H1 (cell line): ENCODE data around the gene PMEPA1. TPM values are rescaled to one million over a fixed set of nuclear protein-coding genes. Genes with fewer than 3 reads are reported as not detected.

Source experiments
- CTCF ChIA-PET: fragments of 300-600 bp; sonication (Branson Sonifier 250); formaldehyde crosslinking; loops from one replicate; lab custom pipeline; 2021; ENCODE audit not compliant: partially characterized antibody; lab: Charles Lee
- POLR2A ChIA-PET: fragments of 300-600 bp; sonication (Branson Sonifier 250); formaldehyde crosslinking; loops from one replicate; lab custom pipeline; 2021; ENCODE audit warnings: inconsistent platforms; ENCODE audit not compliant: partially characterized antibody; lab: Charles Lee
- DNase-seq, 2 experiments: peaks; one replicate each; pipeline versions ENCODE4 v3.0.0 to v3.0.0-alpha.2; 2010 to 2022; ENCODE audit warnings: low spot score in 2 of 2, low read depth in 1 of 2, mixed read lengths in 1 of 2
- FAIRE-seq: peaks from 2 replicates; lab custom pipeline; 2011; peaks lifted over from hg19 to GRCh38; lab: Jason Lieb, UNC
- H2AFZ ChIP-seq: 2 replicates; pipeline ENCODE4 v1.8.1; 2012; ENCODE audit warnings: low read length, inconsistent platforms
- H2AK5ac ChIP-seq: 2 replicates; pipeline ENCODE4 v1.6.1; 2013; ENCODE audit warnings: low read depth, low read length
- H2BK120ac ChIP-seq: replicated peaks from 2 replicates; pipeline ENCODE3; 2013; ENCODE audit warnings: low read depth, low read length, inconsistent platforms
- H2BK12ac ChIP-seq: 2 replicates; pipeline ENCODE4 v1.6.1; 2013; ENCODE audit warnings: low read depth, low read length
- H2BK15ac ChIP-seq: 2 replicates; pipeline ENCODE4 v1.6.1; 2013; ENCODE audit warnings: low read length
- H2BK20ac ChIP-seq: 2 replicates; pipeline ENCODE4 v1.6.1; 2013; ENCODE audit warnings: low read length
- H2BK5ac ChIP-seq: 2 replicates; pipeline ENCODE4 v1.6.1; 2013; ENCODE audit warnings: low read depth, low read length
- H3K14ac ChIP-seq: 2 replicates; pipeline ENCODE4 v1.6.1; 2013; ENCODE audit warnings: inconsistent platforms; ENCODE audit not compliant: insufficient read length
- H3K18ac ChIP-seq: 2 replicates; pipeline ENCODE4 v1.6.1; 2013; ENCODE audit warnings: low read length; ENCODE audit errors: extremely low read depth
- H3K23ac ChIP-seq: 2 replicates; pipeline ENCODE4 v1.6.1; 2013; ENCODE audit warnings: inconsistent platforms; ENCODE audit not compliant: insufficient read length
- H3K23me2 ChIP-seq: 2 replicates; pipeline ENCODE4 v1.6.1; 2013; ENCODE audit warnings: low read depth, low read length
- H3K27ac ChIP-seq: 2 replicates; pipeline ENCODE4 v1.6.1; 2011; ENCODE audit warnings: low read depth, low read length, inconsistent platforms
- H3K27me3 ChIP-seq, 4 experiments: replicated peaks in 1 of 4; 1 replicate in 1 of 4; 2 replicates in 3 of 4; pipeline versions ENCODE4 v1.6.1 to v1.8.1; 2011 to 2013; ENCODE audit warnings: low read length in 3 of 4, mild to moderate bottlenecking in 3 of 4, inconsistent platforms in 2 of 4, mixed read lengths in 2 of 4, moderate library complexity in 1 of 4; ENCODE audit not compliant: control insufficient read depth in 3 of 4, insufficient read depth in 3 of 4; ENCODE audit errors: extremely low read depth in 1 of 4
- H3K36me3 ChIP-seq, 4 experiments: 2 replicates each; pipeline versions ENCODE4 v1.6.1 to v1.8.1; 2011 to 2013; ENCODE audit warnings: mild to moderate bottlenecking in 4 of 4, low read length in 3 of 4, moderate library complexity in 2 of 4, control low read depth in 1 of 4, inconsistent platforms in 1 of 4; ENCODE audit not compliant: insufficient read depth in 4 of 4, control insufficient read depth in 2 of 4
- H3K4ac ChIP-seq: replicated peaks from 2 replicates; pipeline ENCODE3; 2013; ENCODE audit warnings: low read length, low read depth, mixed read lengths, inconsistent platforms; ENCODE audit not compliant: insufficient read length
- H3K4me1 ChIP-seq, 4 experiments: replicated peaks in 1 of 4; 1 replicate in 1 of 4; 2 replicates in 3 of 4; pipeline versions ENCODE4 v1.6.1 to v1.8.1; 2011 to 2013; ENCODE audit warnings: low read length in 3 of 4, inconsistent platforms in 2 of 4, mixed read lengths in 1 of 4; ENCODE audit not compliant: insufficient read depth in 4 of 4, control insufficient read depth in 3 of 4
- H3K4me2 ChIP-seq, 2 experiments: 2 replicates each; pipeline versions ENCODE4 v1.6.1 to v1.8.1; 2011 to 2013; ENCODE audit warnings: low read depth in 2 of 2, low read length in 2 of 2, control low read depth in 1 of 2, inconsistent platforms in 1 of 2, mild to moderate bottlenecking in 1 of 2; ENCODE audit not compliant: insufficient read depth in 1 of 2
- H3K4me3 ChIP-seq, 4 experiments: fragments of 200-600, 300-600 bp in 1 of 4; sonication (generic), shearing (Covaris generic), sonication (Bioruptor Twin) in 1 of 4; 2 replicates each; pipeline versions ENCODE4 v1.5.1 to v1.8.1; 2011 to 2016; ENCODE audit warnings: low read length in 4 of 4, low read depth in 3 of 4, control low read depth in 2 of 4, inconsistent platforms in 2 of 4, mild to moderate bottlenecking in 2 of 4, mixed read lengths in 1 of 4, moderate library complexity in 1 of 4; ENCODE audit not compliant: insufficient read depth in 2 of 4; ENCODE audit errors: extremely low read depth in 1 of 4
- H3K56ac ChIP-seq: replicated peaks from 2 replicates; pipeline ENCODE3; 2013; ENCODE audit warnings: low read depth, mild to moderate bottlenecking, mixed read lengths, low read length, inconsistent platforms; ENCODE audit not compliant: insufficient read length
- H3K79me1 ChIP-seq: 2 replicates; pipeline ENCODE4 v1.6.1; 2013; ENCODE audit warnings: low read depth, low read length, control low read depth
- H3K79me2 ChIP-seq, 2 experiments: 2 replicates each; pipeline versions ENCODE4 v1.6.1 to v1.8.1; 2012 to 2013; ENCODE audit warnings: low read length in 2 of 2, mild to moderate bottlenecking in 2 of 2, inconsistent platforms in 1 of 2; ENCODE audit not compliant: insufficient read depth in 2 of 2, control insufficient read depth in 1 of 2
- H3K9ac ChIP-seq, 4 experiments: replicated peaks in 1 of 4; 1 replicate in 1 of 4; 2 replicates in 3 of 4; pipeline versions ENCODE4 v1.6.1 to v1.8.1; 2011 to 2013; ENCODE audit warnings: low read depth in 3 of 4, low read length in 3 of 4, control low read depth in 2 of 4, mild to moderate bottlenecking in 2 of 4, moderate library complexity in 2 of 4, inconsistent platforms in 1 of 4; ENCODE audit errors: extremely low read depth in 1 of 4
- H3K9me3 ChIP-seq, 2 experiments: 2 replicates each; pipeline versions ENCODE4 v1.6.1 to v1.8.1; 2012 to 2013; ENCODE audit warnings: mild to moderate bottlenecking in 2 of 2, moderate library complexity in 2 of 2, control low read depth in 1 of 2, inconsistent platforms in 1 of 2, low read depth in 1 of 2, low read length in 1 of 2, mixed read lengths in 1 of 2; ENCODE audit not compliant: insufficient read depth in 2 of 2
- H4K20me1 ChIP-seq, 2 experiments: replicated peaks in 1 of 2; 2 replicates each; pipeline versions ENCODE3 to v1.8.1; 2011 to 2013; ENCODE audit warnings: inconsistent platforms in 2 of 2, low read length in 2 of 2, mild to moderate bottlenecking in 1 of 2; ENCODE audit not compliant: insufficient read depth in 2 of 2, control insufficient read depth in 1 of 2
- H4K5ac ChIP-seq: 2 replicates; pipeline ENCODE4 v1.6.1; 2013; ENCODE audit warnings: low read length, low read depth, mixed read lengths, inconsistent platforms; ENCODE audit not compliant: insufficient read length
- H4K8ac ChIP-seq: 2 replicates; pipeline ENCODE4 v1.8.0; 2013; ENCODE audit warnings: mild to moderate bottlenecking, moderate library complexity, low read length, inconsistent platforms; ENCODE audit not compliant: insufficient read depth; ENCODE audit errors: extremely low read depth
- H4K91ac ChIP-seq: replicated peaks from 2 replicates; pipeline ENCODE3; 2013; ENCODE audit warnings: low read length, mixed read lengths, inconsistent platforms; ENCODE audit not compliant: insufficient read length
- ATF2 ChIP-seq: IDR thresholded peaks from 2 replicates; pipeline ENCODE4 v1.6.1; 2012; ENCODE audit warnings: low read length, inconsistent platforms
- EZH2 ChIP-seq: fragments of 200-600 bp; sonication (generic); IDR thresholded peaks from 2 replicates; pipeline ENCODE4 v1.7.1; 2012; ENCODE audit warnings: low read depth, mild to moderate bottlenecking, moderate library complexity, low read length, inconsistent platforms; ENCODE audit not compliant: severe bottlenecking
- JUN ChIP-seq: IDR thresholded peaks from 2 replicates; pipeline ENCODE4 v1.6.1; 2011; ENCODE audit warnings: low read depth, mild to moderate bottlenecking, improper control_type of control experiment, low read length
- JUND ChIP-seq: IDR thresholded peaks from 2 replicates; pipeline ENCODE4 v1.6.1; 2011; ENCODE audit warnings: mild to moderate bottlenecking, improper control_type of control experiment, low read length
- MAFK ChIP-seq: IDR thresholded peaks from 2 replicates; pipeline ENCODE4 v1.6.1; 2012; ENCODE audit warnings: low read depth, mild to moderate bottlenecking, improper control_type of control experiment, low read length
- SIN3A ChIP-seq, 2 experiments: IDR thresholded peaks in 1 of 2; conservative IDR thresholded peaks in 1 of 2; 2 replicates each; pipeline ENCODE4 v1.6.1; 2011 to 2012; ENCODE audit warnings: low read length in 2 of 2, improper control_type of control experiment in 1 of 2, low read depth in 1 of 2, mild to moderate bottlenecking in 1 of 2
- TAF1 ChIP-seq: IDR thresholded peaks from 2 replicates; pipeline ENCODE4 v1.6.1; 2011; ENCODE audit warnings: mild to moderate bottlenecking, low read depth, low read length
- WGBS, 2 experiments: shearing (Covaris generic) in 1 of 2; methylation state at CpG; one replicate each; pipeline versions ENCODE4 v1.1.6 to v1.1.7; 2013 to 2015; ENCODE audit warnings: low lambda C conversion rate in 2 of 2, mixed read lengths in 2 of 2, inconsistent platforms in 1 of 2, low coverage in 1 of 2, missing lambda C conversion rate in 1 of 2; ENCODE audit not compliant: insufficient replicate concordance in 2 of 2, insufficient coverage in 1 of 2, insufficient read length in 1 of 2; ENCODE audit errors: extremely low coverage in 1 of 2, missing lambda C conversion rate in 1 of 2; 5-methylcytosine and 5-hydroxymethylcytosine counted together
- polyA plus RNA-seq, 7 experiments: library from polyadenylated mRNA; depleted of rRNA in 3 of 7; stranded (reverse) in 5 of 7; unstranded in 2 of 7; fragments of >200 nt in 5 of 7; fragments of 200-250 nt in 2 of 7; gene quantifications; 1 replicate in 5 of 7; 2 replicates in 1 of 7; 4 replicates in 1 of 7; pipeline versions ENCODE4 v1.2.1 to v1.2.3, GENCODE V29; 2011 to 2013; ENCODE audit warnings: missing spikeins in 2 of 7, mixed read lengths in 2 of 7
- total RNA-seq: library from RNA; stranded (reverse); fragmentation: NEBNext Ultra II Directional; extraction: Animal tissue kit (Norgen Biotek cat#: 25700); gene quantifications from 2 replicates; pipeline ENCODE4 v1.2.1, GENCODE V29; 2021

Gene PMEPA1
- total and polyA plus RNA-seq, 2 of the 8 experiments (the other 6 are each of a cell fraction or from before 2014, with no cell fraction given), result 12.7 to 20.5 TPM

GRCh38 chr20:57723816-57724215, 14.0 kb upstream of the PMEPA1 start:
- Histone ChIP-seq H2AFZ (no peak overlapping the region), H3K9ac (no peak overlapping the region), H3K4me2 (no peak overlapping the region), H3K56ac (no peak overlapping the region), H2BK15ac (no peak overlapping the region), H2AK5ac (no peak overlapping the region), H2BK12ac (no peak overlapping the region), H3K27ac (no peak overlapping the region), H3K18ac (no peak overlapping the region), H3K4me1 (peaks cover 0 to 2% (median under 1%) of the 10 kb centered on the region in 4 experiments; a peak in 4 of 7 replicates), H2BK120ac (no peak overlapping the region), H3K79me2 (no peaks in the 10 kb centered on the region), H4K20me1 (no peaks in the 10 kb centered on the region), H2BK5ac (no peak overlapping the region), H3K4me3 (no peak overlapping the region), H3K4ac (no peak overlapping the region), H4K91ac (no peak overlapping the region), H3K23me2 (peaks cover 1% of the 10 kb centered on the region; the same call in 1 of the 2 replicates), H3K14ac (no peak overlapping the region), H3K23ac (no peak overlapping the region), H4K8ac (no peak overlapping the region), H3K36me3 (no peaks in the 10 kb centered on the region), H3K9me3 (no peaks in the 10 kb centered on the region), H3K79me1 (no peaks in the 10 kb centered on the region), H4K5ac (no peak overlapping the region), H2BK20ac (no peak overlapping the region), H3K27me3 (peaks cover 0 to 2% (median 0%) of the 10 kb centered on the region in 4 experiments; a peak in 2 of 7 replicates)
- TF ChIP-seq ATF2, result no peak
- TF ChIP-seq EZH2, result no peak
- no peak for TF ChIP-seq MAFK
- TF ChIP-seq SIN3A (conservative IDR thresholded peaks at IDR 0.05 in 1 of 2, IDR thresholded peaks at IDR 0.05 in 1 of 2; ENCODE audit: low read depth in 1 of 2, low read length in 2 of 2), result no peak
- TF ChIP-seq JUN, result no peak
- no peak for TF ChIP-seq JUND
- TF ChIP-seq TAF1, result no peak
- DNase-seq, result no peak
- ChIA-PET POLR2A (no interaction called here), CTCF (no interaction called here)
- FAIRE-seq, result no peak
- WGBS, 2 experiments, result 86% methylated on average over 7 of the region's 7 CpGs; no CpG with 5 or more reads in 1 of the 2 experiments
